Jurkat, Clone E6-1 (cell line): ENCODE data around the gene S100A6.
"Not testable (repeated sequence)": the region's sequence is repeated elsewhere in the genome, so short reads cannot be mapped to it uniquely, and the experiment has no call there.

ENCODE experiments used
- DNase-seq: peaks from one replicate; pipeline ENCODE4 v3.0.0-alpha.2; 2011; ENCODE audit warnings: low read depth, low spot score
- H3K4me3 ChIP-seq: 2 replicates; pipeline ENCODE4 v1.5.1; 2011; ENCODE audit warnings: mild to moderate bottlenecking, low read length, control low read depth, moderate library complexity

Gene S100A6

DNA sequence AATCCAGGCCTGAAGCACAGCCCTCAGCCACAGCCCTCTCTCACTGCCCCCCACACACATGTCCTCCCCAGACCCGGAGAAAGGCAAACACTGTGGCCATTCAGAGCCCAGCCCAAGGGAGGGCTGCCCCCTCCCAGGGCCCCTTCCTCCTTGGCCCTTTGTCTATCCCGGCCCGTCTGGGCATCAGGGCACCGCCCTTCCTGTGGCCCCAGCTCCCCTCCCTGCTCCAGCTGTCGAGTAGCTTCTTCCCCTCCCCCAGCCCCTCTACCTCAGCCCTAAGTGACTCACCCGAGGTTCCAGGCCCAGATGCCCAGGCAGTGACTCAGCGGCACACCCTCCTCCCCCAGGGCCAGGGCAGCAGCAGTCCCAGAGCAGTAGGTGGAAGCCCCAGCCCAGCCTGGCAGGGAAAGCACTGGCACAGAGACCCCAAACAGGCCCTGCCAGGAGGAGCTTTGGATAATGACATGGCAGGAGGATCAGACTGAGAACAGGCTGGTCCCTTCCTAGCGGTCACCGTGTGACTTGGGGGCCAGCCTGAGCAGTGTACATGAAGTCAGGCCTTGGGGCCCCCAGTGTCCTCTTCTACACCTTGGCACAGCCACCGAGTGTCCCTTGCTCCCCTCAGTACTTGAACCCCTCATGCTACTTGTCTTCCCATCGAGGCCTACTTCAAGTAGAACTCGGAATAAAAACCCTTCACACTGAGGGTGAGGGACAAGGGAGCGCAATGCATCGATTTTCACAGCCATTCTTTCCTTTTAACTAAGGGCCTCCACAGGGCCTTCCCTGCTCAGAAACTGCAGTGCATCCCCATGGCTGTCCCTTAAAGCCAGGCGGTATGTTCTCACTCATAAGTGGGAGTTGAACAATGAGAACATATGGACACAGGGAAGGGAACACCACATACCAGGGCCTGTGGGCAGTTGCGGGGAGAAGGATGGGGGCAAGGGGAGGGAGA is 30.9 kb upstream of the S100A6 start:
- no peak overlapping the region for H3K4me3 ChIP-seq
- no peak for DNase-seq

- H3K4me3 ChIP-seq, result no peak within 1 kb of the TSS
- DNase-seq, result no peak
Observed at GRCh38 chr1:153565529-153566374, 30.0 kb upstream of the S100A6 start, which contains the start of gene S100A2. TSS of gene S100A2 (minus strand) at chr1:153565844. CDS start at chr1:153563877, 1,967 bp downstream.

- H3K4me3 ChIP-seq, result no peak overlapping the region
- DNase-seq, result no peak
Observed at GRCh38 chr1:153563991-153564390, 28.2 kb upstream of the S100A6 start.

- no peak overlapping the region for H3K4me3 ChIP-seq
- DNase-seq, result no peak
Observed at GRCh38 chr1:153563483-153563901, 27.7 kb upstream of the S100A6 start.

GRCh38 chr1:153562021-153562420 is 26.2 kb upstream of the S100A6 start:
- not testable (repeated sequence) for DNase-seq, H3K4me3 ChIP-seq

DNA sequence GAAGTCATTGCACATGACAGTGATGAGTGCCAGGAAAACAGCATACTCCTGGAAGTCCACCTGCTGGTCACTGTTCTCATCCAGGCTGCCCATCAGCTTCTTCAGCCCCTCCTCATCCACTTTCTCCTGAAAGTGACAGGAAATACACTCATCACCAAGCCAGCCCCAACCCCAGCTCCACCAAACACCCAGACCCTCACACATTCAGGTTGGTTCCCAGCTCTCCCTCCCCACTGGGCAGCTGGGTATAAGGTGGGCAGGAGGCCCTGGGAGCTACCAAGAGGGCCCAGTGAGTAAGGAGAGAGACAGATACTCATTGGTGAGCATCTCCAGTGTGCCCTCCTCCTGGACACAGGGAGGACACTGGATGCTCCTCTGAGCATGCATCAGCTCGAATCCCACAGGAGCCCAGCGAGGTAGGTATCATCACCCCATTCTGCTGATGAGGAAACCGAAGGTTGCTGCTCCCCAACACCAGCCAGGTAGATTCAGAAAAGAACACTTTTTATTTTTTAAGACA is 25.7 kb upstream of the S100A6 start:
- no peak for DNase-seq
- no peak overlapping the region for H3K4me3 ChIP-seq

DNA sequence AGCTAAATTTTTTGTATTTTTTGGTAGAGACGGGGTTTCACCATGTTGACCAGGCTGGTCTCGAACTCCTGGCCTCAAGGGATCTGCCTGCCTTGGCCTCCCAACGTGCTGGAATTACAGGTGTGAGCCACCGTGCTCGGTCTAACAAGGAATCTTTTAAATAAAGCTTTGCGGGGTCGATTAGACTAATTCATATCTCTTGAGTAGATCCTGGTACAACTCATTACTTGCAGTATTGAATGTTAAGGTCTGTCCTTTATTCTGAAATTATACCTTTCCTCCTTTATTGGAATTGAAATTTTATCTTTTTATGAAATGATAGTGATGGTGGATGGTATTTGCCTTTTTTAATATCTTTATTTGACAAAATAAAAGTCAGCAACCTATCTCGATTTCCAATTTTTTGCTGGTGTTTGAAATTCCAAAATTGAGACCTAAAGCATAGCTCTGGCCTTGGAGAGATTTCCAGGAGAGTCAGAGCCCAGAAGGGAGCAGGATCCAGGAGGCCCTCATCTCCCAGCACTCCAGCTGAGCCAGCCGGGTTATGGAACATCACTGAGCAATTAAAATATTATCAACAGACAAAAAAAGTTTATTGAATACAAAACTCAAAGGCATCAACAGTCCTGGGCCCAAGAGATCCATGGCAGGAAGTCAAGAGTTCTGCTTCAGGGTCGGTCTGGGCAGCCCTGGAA is 25.1 kb upstream of the S100A6 start:
- no peak overlapping the region for H3K4me3 ChIP-seq
- DNase-seq, result no peak

- no peak overlapping the region for H3K4me3 ChIP-seq
- DNase-seq, result no peak
Observed at GRCh38 chr1:153560241-153560640, 24.4 kb upstream of the S100A6 start.

DNA sequence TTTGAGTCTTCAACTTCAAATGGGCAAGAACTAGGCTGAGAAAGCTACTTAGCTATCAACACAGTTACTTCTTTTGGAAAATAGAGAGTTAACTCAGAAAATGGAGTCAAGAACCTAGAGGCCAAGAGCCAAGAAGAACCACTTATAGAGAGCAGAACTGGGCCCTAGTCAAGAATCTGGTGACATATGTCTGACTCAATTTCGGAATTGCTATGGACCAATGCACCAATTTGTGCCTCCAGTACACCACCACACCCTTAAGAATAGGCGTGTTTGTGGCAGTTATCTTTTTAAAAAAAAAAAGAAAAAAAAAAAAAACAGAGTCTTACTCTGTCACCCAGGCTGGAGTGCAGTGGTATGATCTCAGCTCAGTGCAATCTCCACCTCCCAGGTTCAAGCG is 22.1 kb upstream of the S100A6 start:
- no peak for DNase-seq
- H3K4me3 ChIP-seq, result no peak overlapping the region

DNA sequence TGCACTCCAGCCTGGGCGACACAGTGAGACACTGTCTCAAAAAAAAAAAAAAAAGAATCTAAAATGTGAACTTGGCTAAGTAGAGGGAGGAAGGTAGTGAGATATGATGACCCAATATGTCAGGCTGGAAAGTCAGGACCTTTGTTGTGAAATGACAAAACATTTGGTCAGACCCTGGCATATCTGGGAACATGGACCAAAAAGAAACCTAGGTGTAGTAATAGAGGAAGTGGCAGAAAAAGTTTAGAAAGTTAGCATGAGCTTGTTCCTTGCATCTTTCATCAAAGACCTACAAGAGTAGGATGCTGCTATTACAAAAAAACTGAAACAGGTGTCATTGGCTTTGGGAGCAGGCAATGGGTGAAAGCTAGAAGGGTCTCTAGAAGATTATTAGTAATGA is 20.6 kb upstream of the S100A6 start:
- DNase-seq, result no peak
- no peak overlapping the region for H3K4me3 ChIP-seq

- no peak overlapping the region for H3K4me3 ChIP-seq
- no peak for DNase-seq
Observed at GRCh38 chr1:153553830-153554541, 18.2 kb upstream of the S100A6 start.

DNA sequence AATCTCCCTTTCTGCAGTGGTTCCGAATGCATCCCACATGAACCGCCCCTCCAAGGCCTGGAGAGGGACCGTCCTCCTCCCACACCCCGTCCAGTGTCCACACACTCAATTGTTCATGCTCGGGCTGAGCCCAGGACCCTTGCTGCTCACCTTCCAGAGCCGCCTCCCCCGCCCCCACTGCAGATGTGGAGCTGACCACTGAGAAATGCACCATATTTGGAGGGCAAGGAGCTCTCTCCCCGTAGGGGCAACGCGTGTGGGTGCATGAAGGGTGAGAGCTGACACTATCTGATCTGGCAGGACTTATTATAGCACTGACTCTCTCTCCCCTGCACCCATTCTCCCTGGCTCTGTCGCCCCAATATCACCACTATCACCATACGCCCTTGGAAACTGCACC is 17.3 kb upstream of the S100A6 start:
- H3K4me3 ChIP-seq, result no peak overlapping the region
- DNase-seq, result no peak

DNA sequence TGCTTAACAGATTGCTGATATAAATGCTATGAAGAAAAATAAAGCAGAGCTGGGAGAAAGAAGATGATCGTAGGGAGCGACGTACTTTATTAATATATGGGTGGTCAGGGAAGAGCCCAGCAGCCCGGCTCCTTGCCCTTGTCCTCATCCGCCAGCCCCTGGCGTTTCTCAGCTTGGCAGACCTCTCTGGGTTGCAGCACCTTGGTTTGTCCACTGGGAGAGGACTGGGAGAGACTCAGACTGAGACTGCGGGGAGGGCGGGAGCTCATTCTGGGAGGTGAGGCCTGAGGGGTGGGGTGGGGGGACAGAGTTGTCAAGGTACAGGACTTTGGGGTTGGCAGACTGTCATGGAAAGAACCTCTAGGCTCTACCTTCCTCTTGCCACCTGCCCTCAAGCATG is 16.5 kb upstream of the S100A6 start:
- no peak for DNase-seq
- H3K4me3 ChIP-seq, result no peak overlapping the region

DNA sequence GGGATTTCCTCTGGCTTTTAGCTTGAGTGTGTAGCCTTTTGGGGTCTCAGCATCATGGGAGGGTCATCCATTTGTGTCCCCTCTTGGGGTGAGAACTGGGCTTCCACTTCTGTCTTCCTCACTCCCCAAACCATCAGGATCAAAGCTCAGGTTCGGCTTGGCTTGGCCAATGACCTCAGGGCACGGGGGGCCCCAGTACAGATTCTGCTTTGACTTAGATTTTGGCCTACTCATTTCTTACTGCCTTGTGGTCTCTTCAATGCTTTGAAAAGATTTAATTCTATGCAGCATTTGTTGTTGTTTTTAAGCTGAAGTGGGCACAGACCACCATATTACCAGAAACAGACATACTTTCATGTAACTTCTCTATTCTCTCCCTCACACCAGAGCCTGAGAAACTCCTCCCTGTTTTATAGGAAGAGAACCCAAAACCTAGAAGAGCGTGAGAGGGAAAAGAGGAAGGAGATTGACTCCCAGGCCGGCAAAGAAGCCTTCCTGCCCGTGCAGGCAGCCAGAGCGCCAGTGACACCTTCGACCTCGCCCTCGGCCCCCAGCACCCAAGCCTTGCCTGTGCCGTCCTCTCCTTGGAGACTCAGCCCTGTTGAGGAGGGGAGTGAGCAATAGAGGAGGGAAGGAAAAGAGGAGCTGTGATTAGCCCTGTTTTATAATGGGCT is 15.2 kb upstream of the S100A6 start:
- H3K4me3 ChIP-seq, result no peak overlapping the region
- DNase-seq, result no peak

DNA sequence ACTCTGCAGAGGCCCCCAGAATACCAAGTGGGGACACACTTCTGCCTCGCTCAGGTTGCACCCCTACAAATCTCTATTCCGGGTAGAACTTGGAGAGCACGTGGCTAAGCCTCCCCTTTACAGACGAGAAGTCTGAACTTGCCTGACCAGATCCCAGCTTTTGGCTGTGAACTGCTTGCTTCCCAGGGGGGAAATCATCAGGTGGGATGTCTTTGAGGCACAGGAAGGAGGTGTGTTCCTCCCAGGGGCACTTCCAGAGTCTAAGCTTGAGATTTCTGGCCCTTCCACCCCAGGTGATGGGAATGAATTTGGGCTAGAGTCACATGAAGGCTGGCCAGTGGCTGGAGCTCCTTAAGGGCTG is 14.6 kb upstream of the S100A6 start:
- no peak for DNase-seq
- H3K4me3 ChIP-seq, result no peak overlapping the region

- DNase-seq, result no peak
- no peak overlapping the region for H3K4me3 ChIP-seq
Observed at GRCh38 chr1:153549741-153550397, 14.1 kb upstream of the S100A6 start.

GRCh38 chr1:153548722-153549688 is 13.2 kb upstream of the S100A6 start, which contains the start of gene S100A3:
TSS of gene S100A3 (minus strand) at chr1:153549258. CDS start at chr1:153548485, 773 bp downstream.
- DNase-seq, result no peak
- no peak within 1 kb of the TSS for H3K4me3 ChIP-seq
